Inferior parietal cortex (tissue), 1 donor: ENCODE results near the gene ABLIM2.

Experiments used
- DNase-seq: peaks from one replicate; pipeline ENCODE4 v3.0.0-alpha.2; 2016; ENCODE audit errors: extremely low spot score

ABLIM2 gene

DNA sequence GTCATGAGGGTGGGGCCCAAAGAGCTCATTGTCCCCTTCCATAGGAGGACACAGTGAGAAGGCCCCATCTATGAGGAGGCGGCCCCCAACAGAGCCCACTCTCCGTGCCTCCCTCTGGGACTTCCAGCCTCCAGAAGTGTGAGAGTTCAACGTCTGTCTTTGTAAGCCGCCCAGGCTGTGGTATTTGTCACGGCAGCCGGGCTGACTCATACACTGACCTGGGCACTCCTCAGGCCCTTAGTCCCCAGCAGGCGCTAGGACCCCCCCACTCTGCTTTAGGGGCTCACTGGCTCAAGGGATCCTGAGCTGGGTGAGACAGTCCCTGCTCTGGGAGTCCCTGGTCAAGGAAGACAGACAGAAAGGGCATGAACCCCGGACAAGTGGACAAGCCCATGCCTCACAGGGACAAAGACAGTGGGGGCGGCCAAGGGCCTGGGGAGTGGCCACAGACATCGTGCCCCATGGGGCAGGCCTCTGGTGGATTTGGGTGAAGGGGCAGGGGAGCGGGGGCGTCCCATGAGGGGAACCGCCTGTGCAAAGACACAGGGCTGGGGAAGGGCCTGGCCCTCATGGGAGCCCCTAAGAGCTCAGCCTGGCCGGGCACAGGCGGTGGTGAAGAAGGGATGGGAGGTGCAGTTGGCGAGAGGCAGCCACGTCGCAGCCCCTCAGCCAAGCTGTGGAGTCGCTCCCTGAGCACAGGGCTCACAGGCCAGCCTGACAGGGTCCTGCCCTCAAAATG is 21.5 kb downstream of the ABLIM2 start:
- no peak for DNase-seq

GRCh38 chr4:8136529-8136928 is 22.1 kb downstream of the ABLIM2 start:
- no peak for DNase-seq

GRCh38 chr4:8135666-8136065 is 22.9 kb downstream of the ABLIM2 start:
- DNase-seq = no peak

DNA sequence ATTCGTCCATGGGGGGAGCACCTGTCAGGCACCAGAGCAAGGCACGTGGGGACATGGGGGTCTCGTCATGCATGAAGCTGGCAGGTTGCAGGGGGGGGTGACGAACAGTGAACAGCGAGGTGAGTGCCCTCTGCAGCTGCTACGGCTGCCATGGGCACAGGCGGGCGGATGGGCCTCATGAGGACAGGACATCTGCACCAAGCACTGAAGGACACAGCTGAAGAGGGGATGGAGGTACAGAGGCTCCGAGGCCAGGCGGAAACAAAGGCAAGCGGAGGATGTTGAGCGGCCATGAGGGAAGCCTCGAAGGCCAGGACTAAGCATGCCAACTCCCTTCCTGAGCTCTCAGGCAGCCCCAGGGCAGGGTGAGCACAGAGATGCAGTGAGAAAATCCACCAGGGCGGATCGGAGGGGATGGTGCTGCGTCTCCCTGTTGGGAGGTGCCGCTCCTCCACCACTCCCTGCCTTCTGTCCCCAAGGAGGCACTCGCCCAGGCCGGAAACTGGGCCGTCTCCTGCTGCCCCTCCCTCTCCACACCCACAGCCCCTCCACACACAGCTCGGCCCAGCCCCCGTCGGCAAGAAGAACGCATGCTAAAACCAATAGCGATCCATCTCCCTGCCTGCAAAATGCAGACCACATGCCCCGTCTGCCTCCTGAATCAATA is 24.6 kb downstream of the ABLIM2 start:
- no peak for DNase-seq

DNA sequence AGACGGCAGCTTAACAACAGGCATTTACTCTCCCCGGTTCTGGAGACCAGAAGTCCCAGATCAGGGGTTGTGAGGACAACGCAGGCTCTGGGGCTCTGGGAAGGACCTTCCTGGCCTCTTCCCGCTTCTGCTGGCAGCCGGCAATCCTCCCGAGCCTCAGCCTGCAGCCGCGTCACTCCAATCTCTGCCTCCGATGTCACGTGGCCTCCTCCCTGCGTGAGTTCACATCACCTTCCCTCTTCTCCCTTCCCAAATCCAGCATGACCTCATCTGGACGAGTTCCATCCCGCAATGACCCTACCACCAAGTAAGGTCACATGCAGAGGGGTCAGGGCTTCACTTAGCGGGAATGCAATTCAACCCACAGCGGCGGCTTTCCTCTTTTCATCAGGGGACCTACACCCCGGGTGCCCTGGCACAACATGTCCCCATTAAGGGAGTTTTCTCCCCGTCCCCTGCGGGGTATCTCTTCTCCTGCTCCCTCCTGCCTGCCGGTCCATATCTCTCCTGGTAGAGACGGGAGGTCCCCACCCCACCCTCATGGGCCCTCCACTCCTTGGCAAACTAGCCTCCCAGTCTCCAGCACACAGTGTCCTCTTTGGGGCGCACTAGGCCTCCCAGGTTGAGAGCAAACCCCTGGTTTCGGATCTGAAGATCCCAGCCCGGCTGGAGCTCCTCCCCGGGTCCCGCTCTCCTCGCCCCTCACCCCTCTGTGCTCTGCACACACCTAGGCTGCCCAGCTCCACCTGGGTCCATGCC is 25.5 kb downstream of the ABLIM2 start:
- no peak for DNase-seq

DNA sequence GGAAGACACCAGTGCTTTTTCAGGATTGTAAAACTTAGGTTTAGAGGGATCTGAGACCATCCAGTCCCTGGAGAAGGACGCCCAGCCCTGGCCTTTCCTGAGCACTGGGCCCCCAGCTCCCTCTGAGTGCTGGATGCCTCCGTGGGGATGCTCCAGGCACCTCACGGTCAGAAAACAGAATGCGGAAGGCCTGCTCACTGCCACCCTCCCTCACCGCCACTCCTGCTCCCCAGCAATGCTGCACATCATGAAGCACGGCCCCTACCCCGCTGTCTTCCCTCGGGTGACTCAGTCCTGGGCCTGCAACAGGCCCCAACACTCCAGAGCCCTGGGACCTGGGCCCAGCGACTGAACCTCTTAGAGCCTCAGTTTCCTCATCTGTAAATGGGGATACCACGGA is 26.2 kb downstream of the ABLIM2 start:
- DNase-seq = no peak

DNA sequence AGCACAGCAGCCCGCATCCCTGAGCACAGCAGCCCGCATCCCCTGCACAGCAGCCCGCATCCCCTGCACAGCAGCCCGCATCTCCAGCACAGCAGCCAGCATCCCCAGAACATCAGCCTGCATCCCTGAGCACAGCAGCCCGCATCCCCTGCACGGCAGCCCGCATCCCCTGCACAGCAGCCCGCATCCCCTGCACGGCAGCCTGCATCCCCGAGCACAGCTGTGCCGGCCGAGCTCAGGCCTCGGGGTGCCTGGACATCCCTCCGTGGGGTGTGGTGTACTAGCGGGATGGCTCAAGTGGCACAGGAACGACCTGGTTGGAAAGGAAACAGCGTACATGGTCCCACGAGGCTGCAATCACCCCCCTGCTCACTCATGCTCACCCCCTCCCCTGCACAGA is 26.8 kb downstream of the ABLIM2 start:
- no peak for DNase-seq

GRCh38 chr4:8131210-8131609 is 27.4 kb downstream of the ABLIM2 start:
- no peak for DNase-seq

GRCh38 chr4:8130346-8131066 is 28.1 kb downstream of the ABLIM2 start:
- DNase-seq = no peak

- no peak for DNase-seq
These were observed 28.8 kb downstream of the ABLIM2 start for GRCh38 chr4:8129785-8130184.

- no peak for DNase-seq
These were observed 29.5 kb downstream of the ABLIM2 start for GRCh38 chr4:8129136-8129535.

GRCh38 chr4:8128100-8128856 is 30.3 kb downstream of the ABLIM2 start:
- no peak for DNase-seq

DNA sequence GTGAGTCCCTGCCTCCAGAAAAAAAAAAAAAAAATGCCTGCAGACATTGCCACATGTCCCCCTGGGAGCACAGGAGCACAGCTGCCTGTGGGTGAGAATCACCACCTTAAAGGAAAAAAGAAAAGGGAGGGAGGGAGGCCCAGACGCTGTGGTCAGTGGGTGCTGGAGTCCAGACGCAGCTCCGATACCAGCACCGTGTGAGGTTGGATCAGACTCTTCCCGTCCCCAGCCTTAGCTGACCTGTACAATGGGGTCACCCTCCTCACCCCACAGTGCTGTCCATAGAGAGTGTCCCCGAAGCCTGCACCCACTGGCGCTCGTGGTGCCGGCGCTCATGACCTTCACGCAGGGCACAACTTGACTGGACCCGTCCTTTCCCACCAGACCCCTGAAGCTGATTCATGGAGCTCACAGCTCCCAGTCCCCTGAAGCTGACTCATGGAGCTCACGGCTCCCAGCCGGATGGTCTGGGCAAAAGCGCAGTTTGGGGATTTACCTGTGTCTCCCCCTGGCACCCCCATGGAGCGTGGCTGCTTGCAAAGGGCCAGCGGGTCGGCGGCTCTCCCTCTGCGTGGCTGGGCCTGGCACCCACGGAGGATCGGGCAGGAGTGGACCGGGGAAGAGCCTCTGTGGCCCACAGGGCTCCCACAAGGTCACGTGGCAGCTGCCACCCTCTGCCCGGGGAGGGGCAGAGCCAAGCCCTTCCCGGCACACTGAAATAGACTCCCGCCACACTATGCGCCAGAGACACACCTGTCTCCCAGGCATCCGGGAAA is 31.4 kb downstream of the ABLIM2 start:
- DNase-seq = no peak

GRCh38 chr4:8126523-8126922 is 32.1 kb downstream of the ABLIM2 start:
- no peak for DNase-seq

DNA sequence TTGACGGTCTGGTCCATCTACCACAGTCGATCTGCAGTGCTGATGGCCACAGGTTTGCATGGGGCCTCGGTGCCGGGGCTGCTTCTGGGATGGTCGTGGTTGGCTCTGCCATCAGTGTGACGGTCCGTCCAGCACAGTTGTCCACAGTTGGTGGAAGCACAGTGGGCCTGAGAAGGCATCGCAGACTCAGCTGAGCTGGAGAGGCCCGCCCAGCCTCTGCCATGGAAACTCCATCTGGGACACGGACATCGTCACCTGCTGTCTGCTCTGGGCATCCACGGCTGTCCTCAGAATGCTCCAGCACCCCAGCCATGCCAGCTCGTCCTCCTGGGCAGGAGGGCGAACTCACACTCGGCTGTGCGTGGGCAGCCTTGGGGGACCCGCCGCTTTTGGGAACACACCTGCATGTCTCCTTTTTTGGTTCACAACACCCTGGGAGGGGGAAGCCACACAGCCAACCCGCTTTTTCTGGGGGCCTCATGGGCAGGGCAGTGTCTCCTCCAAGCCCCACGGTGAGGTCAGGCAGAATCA is 33.0 kb downstream of the ABLIM2 start:
- DNase-seq = no peak

DNA sequence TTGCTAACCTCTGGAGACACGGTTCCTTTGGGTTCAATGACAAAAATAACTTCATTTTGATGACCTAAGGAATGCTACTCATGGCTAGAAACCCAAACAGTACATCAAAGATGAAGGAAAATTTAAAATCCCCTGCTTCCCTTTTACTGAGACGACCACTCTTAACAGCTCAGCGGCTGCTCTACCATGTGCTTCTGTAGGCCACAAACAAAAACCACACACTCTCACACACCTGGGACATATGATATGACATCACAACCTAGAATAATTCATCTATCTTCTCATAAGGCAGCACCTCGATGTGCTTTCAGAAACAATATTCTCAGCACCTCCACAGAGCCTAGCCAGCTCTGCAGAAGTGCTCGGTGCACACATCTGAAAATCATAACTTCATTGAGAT is 34.7 kb downstream of the ABLIM2 start:
- DNase-seq = no peak

- DNase-seq = no peak
These were observed 35.2 kb downstream of the ABLIM2 start for GRCh38 chr4:8123389-8123788.

DNA sequence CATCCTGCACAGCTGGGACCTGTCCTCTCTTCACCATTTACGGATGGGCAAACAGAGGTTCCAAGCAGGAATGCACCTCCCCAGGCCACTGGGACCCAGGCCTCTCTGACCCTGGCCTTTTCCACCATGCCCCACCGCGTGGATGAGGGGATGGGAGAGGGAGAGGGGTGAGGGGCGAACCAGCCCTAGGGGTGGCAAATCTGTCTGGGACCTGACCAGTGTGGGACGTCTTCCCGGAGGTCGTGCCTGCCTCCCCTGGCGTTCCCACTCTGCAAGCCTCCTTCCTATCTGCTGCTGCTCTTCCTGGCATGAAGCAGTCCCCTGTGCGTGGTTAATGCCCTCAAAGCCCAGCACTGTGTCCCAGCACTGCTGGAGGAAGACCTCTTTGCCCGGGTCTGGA is 35.9 kb downstream of the ABLIM2 start:
- no peak for DNase-seq

GRCh38 chr4:8121292-8122015 is 37.2 kb downstream of the ABLIM2 start:
- no peak for DNase-seq

- DNase-seq = no peak
These were observed 38.1 kb downstream of the ABLIM2 start for GRCh38 chr4:8120501-8120900.
